Fibroblast of the aortic adventitia (primary cell): Measurements from ENCODE around the gene BMPR1A. TPM values are rescaled to one million over a fixed set of nuclear protein-coding genes. Genes with fewer than 3 reads are reported as not detected.

Experiments used
- DNase-seq: peaks from one replicate; pipeline ENCODE4 v3.0.0-alpha.2; 2010; ENCODE audit warnings: low read depth
- H3K4me3 ChIP-seq: 2 replicates; pipeline ENCODE4 v1.5.1; 2011; ENCODE audit warnings: low read depth, mild to moderate bottlenecking, control low read depth, low read length, moderate library complexity
- total RNA-seq: library from RNA; depleted of rRNA; stranded (reverse); fragments of >200 nt; gene quantifications from 2 replicates; pipeline ENCODE4 v1.2.3, GENCODE V29; 2012; ENCODE audit warnings: low replicate concordance
- TF ChIP-seq, protein P1 (sequence below): IDR thresholded peaks from 2 replicates; pipeline ENCODE4 v1.5.1; 2011; ENCODE audit warnings: mild to moderate bottlenecking, low read length, control low read depth, inconsistent platforms; ENCODE audit not compliant: insufficient read depth

BMPR1A gene
- total RNA-seq, 1 donor: 74.7 TPM

DNA sequence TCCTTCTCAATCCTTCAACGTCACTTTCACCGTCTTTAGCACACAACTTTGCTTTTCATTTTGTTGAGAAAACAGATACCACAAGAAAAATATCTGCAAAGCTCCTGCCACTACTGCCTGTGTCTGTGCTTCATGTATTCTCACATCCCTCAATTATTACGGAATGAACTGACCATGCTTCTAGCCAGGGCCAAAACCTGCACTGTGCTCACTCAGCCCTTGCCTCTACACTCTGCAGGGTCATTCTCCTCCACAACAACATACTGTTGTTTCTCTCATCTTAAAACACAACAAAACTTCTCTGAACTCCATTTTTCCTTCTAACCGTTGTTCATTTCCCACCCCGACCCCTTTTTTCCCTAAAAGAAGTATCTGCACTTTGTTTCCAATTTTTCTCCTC lies 29.5 kb downstream of the BMPR1A start:
- DNase-seq: no peak
- no peak overlapping the region for H3K4me3 ChIP-seq
- TF ChIP-seq, protein P1, sequence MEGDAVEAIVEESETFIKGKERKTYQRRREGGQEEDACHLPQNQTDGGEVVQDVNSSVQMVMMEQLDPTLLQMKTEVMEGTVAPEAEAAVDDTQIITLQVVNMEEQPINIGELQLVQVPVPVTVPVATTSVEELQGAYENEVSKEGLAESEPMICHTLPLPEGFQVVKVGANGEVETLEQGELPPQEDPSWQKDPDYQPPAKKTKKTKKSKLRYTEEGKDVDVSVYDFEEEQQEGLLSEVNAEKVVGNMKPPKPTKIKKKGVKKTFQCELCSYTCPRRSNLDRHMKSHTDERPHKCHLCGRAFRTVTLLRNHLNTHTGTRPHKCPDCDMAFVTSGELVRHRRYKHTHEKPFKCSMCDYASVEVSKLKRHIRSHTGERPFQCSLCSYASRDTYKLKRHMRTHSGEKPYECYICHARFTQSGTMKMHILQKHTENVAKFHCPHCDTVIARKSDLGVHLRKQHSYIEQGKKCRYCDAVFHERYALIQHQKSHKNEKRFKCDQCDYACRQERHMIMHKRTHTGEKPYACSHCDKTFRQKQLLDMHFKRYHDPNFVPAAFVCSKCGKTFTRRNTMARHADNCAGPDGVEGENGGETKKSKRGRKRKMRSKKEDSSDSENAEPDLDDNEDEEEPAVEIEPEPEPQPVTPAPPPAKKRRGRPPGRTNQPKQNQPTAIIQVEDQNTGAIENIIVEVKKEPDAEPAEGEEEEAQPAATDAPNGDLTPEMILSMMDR: no peak

GRCh38 chr10:86786368-86786767 lies 29.9 kb downstream of the BMPR1A start:
- TF ChIP-seq, protein P1: no peak
- H3K4me3 ChIP-seq: no peak overlapping the region
- DNase-seq: no peak

DNA sequence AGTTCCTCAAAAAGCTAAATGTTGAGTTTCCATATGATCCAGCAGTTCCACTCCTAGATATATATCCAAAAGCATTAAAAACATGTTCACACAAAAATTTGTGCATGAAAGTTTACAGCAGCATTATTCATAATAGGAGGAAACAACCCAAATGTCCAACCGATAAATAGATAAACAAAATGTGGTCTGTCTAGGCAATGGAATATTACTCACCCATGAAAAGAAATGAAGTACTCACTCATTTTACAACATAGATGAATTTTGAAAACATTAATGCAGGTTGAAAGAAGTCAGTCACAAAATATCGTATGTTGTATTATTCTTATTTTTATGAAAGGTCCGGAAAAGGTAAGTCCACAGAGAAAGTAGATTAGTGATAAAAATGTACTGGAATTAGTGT lies 34.0 kb downstream of the BMPR1A start:
- DNase-seq: no peak
- TF ChIP-seq, protein P1: no peak
- H3K4me3 ChIP-seq: no peak overlapping the region

GRCh38 chr10:86792461-86793167 lies 36.2 kb downstream of the BMPR1A start:
- TF ChIP-seq, protein P1: no peak
- peak; percentile 49 for DNase-seq
- H3K4me3 ChIP-seq: no peak overlapping the region

DNA sequence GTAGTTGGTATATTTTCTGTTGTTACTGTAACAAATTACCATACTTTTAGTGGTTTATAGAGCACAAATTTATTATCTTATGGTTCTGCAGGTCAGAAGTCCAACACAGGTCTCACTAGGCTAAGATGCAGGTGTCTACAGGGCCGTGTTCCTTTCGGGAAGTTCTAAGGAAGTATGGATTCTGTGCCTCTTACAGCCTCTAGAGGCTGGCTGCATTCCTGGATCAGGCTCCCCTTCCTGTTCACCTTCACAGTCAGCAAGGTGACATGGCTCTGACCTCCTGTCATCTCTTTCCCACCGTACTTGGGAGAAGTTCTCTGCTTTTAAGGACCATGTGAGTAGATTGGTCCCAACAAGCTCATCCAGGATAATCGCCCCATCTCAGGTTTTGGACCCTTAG lies 37.3 kb downstream of the BMPR1A start:
- no peak for DNase-seq
- TF ChIP-seq, protein P1: no peak
- H3K4me3 ChIP-seq: no peak overlapping the region

DNA sequence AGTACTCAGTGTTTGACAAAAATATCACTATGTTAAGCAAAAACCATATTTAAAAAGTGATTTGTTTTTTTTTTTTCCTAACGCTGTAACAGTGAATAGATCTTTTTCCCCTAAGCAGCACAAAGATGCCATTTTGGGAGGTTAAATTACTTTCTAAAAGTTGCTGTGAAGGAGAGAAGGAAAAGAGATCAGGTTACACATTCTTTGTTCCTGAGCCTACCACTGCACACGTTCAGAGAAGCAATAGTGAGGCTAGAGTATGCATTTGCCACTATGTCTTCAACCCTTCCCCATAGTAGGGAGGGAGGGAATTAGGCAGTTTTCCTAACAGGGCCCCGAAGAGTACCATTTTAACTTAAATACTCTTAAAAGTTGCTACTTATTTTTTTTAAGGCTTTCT lies 38.9 kb downstream of the BMPR1A start:
- no peak overlapping the region for H3K4me3 ChIP-seq

More for the DNA sequence above, 38.9 kb downstream of the BMPR1A start:
- TF ChIP-seq, protein P1: no peak
- peak; percentile 84 for DNase-seq
